ENCODE measurements around the gene ENKD1.

The ENKD1 gene

DNA sequence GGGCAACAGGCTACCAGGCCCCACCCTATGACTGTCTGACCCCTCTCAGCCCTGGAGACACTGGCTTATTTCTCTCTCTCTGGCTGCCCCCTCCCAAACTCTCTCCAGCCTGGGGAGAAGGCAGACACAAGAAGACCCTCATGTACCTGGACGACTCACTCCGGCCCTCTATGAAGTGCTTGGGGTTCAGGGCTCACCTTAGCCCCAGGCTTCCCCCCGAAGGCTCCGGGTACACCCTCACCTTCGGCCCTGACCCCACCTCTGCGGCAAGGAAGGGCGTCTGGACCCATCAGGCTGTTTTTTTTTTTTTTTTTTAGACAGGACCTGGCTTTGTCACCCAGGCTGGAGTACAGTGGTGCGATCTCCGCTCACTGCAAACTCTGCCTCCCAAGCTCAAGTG is 22.5 kb downstream of the ENKD1 start:
- no peak for DNase-seq (ENCODE audit: low spot score)
- H3K27ac ChIP-seq = no peak overlapping the region
- H3K4me3 ChIP-seq = no peak overlapping the region
- TF ChIP-seq, protein P1, sequence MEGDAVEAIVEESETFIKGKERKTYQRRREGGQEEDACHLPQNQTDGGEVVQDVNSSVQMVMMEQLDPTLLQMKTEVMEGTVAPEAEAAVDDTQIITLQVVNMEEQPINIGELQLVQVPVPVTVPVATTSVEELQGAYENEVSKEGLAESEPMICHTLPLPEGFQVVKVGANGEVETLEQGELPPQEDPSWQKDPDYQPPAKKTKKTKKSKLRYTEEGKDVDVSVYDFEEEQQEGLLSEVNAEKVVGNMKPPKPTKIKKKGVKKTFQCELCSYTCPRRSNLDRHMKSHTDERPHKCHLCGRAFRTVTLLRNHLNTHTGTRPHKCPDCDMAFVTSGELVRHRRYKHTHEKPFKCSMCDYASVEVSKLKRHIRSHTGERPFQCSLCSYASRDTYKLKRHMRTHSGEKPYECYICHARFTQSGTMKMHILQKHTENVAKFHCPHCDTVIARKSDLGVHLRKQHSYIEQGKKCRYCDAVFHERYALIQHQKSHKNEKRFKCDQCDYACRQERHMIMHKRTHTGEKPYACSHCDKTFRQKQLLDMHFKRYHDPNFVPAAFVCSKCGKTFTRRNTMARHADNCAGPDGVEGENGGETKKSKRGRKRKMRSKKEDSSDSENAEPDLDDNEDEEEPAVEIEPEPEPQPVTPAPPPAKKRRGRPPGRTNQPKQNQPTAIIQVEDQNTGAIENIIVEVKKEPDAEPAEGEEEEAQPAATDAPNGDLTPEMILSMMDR (IDR thresholded peaks at IDR 0.05) = no peak

DNA sequence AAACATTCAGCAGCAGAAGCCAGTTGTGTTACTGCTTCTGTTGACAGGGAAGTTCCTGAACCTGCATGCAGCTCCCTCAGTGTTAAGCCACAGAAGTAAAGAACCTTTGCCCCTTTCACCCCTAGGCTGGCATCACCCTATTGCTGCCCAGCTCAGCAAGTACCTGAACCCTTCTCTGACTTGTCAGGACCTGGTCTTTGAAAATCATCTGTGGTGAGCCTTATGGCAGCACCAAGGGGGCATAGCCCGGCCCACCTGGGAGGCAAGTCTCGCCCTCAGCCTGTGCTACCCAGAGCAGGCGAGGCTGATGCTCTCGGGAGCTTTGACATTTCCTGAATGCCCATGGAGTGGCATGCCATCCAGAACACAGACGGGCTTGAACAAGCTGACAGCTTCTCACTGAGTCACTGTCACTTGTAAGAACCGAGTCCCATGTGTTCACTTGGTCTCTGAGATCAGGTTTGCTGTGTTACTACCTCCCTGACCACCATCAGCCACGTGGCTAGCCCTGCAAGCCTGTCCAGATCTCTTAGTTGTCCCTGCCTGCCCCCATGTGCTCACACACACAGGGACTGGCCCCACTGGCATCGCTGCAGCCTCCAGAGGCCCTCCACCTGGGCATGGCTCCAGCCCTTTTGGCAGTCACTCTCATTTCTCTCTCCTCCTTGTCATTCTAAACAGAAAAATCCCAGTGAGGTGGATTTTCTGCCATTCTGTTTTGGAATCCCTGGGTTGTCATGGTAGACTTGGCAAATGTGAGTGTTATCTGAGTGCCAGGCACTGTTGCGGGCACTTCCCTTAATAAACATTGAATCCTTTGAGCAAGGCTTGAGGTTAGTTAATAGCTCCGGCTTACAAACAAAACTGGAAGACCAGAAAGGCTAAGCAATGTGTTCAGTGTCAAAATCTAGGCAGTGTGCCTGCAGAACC is 24.5 kb downstream of the ENKD1 start:
- H3K27ac ChIP-seq = peak overlapping the region in 1 of 2 donors; percentile 5
- TF ChIP-seq, protein P1 (IDR thresholded peaks at IDR 0.05) = no peak
- no peak overlapping the region for H3K4me3 ChIP-seq
- peak; percentile 86 for DNase-seq (ENCODE audit: low spot score)

DNA sequence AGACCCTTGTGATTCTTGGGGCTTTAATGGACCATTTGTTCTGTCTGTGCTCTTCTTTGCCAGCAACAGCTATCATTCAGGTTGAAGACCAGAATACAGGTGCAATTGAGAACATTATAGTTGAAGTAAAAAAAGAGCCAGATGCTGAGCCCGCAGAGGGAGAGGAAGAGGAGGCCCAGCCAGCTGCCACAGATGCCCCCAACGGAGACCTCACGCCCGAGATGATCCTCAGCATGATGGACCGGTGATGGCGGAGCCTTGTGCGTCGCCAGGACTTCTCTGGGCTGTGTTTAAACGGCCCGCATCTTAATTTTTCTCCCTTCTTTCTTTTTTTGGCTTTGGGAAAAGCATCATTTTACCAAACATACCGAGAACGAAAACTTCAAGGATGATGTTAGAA is 28.9 kb downstream of the ENKD1 start:
- DNase-seq (ENCODE audit: low spot score) = no peak
- Histone ChIP-seq H3K4me3 (no peak overlapping the region), H3K27ac (no peak overlapping the region)
- TF ChIP-seq, protein P1 (IDR thresholded peaks at IDR 0.05) = no peak

DNA sequence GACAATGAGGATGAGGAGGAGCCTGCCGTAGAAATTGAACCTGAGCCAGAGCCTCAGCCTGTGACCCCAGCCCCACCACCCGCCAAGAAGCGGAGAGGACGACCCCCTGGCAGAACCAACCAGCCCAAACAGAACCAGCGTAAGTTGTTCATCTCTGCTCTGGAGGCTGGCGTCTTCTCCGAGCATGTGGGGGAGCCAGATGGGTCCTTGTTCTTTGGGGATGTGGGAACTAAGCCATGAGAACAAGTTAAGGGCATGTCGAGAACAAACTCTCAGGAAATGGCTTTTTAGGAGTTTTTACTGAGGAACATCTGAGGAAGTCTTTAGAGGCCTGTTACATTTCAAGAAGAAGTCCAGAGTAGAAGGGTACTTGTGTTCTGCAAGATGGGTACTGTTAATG is 29.8 kb downstream of the ENKD1 start:
- no peak for DNase-seq (ENCODE audit: low spot score)
- H3K27ac ChIP-seq = no peak overlapping the region

DNA sequence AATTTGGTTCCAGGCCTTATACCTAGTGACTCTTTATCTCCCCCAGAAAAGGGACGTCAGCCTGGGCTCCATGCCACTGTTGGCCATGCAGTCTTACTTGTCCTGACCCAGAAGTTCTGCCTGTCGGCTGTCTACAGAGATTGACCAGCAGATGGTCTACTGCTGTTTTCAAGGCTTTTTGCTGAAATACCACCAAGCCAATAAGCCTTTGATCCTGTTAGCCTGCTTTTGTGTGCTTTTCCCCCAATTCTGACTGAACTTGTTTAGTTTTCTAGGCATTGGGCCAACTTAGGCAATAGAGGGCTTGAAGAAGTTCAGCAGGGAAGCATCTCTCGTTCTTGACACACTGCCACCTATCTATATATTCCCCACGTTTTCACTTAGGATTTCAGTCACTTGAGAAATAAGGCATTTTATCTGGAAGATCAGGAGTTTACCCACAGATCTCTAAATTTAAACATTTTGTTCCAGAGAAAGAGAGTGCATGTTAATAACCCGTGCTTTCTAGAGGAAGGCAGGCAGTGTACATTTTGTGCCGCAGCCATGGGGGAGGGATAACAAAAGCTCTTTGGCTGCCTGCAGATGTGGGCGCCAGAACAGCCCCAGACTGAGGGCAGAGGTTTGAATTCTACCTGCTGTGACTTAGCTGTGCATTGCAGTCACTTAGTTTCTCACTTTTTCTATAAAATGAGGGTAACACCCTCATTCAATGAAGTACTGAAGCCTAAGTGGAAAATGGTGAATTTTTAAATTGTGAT is 34.0 kb downstream of the ENKD1 start:
- TF ChIP-seq, protein P1 (IDR thresholded peaks at IDR 0.05) = no peak

More for the DNA sequence above, 29.8 kb downstream of the ENKD1 start:
- TF ChIP-seq, protein P1 (IDR thresholded peaks at IDR 0.05) = no peak
- no peak overlapping the region for H3K4me3 ChIP-seq

DNA sequence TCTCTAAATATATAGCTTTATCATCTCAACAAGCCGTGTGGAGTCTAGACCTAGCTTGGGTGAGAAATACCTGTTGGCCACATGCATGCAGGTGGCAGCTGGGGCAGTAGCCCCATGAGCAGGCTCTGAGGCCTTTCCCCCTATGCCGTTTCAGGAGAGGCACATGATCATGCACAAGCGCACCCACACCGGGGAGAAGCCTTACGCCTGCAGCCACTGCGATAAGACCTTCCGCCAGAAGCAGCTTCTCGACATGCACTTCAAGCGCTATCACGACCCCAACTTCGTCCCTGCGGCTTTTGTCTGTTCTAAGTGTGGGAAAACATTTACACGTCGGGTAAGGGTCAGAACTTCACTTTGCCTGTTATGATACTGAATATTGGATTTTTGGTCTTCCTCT is 38.3 kb downstream of the ENKD1 start:
- Histone ChIP-seq H3K27ac (no peak overlapping the region), H3K4me3 (no peak overlapping the region)
- no peak for DNase-seq (ENCODE audit: low spot score)
- TF ChIP-seq, protein P1 (IDR thresholded peaks at IDR 0.05) = no peak

More for the DNA sequence above, 34.0 kb downstream of the ENKD1 start:
- Histone ChIP-seq H3K4me3 (no peak overlapping the region), H3K27ac (no peak overlapping the region)
- DNase-seq (ENCODE audit: low spot score) = no peak

Measured in coronary artery (tissue), 2 donors.